HepG2 (cell line): ENCODE measurements around the gene GSK3A. TPM values are rescaled to one million over a fixed set of nuclear protein-coding genes. Genes with fewer than 3 reads are reported as not detected.

ENCODE experiments used
- ATF7-NPFF ChIP-seq: sonication (generic); formaldehyde crosslinking; IDR thresholded peaks from 2 replicates; pipeline ENCODE4 v1.8.1; 2023; ENCODE audit warnings: mild to moderate bottlenecking, low read depth, missing genetic modification reagents, moderate library complexity
- ELF4 ChIP-seq: sonication (generic); formaldehyde crosslinking; IDR thresholded peaks from 2 replicates; pipeline ENCODE4 v1.5.0; 2020; ENCODE audit warnings: missing genetic modification reagents, mild to moderate bottlenecking, moderate library complexity, borderline replicate concordance
- GLI4 ChIP-seq: sonication (generic); formaldehyde crosslinking; IDR thresholded peaks from 2 replicates; pipeline ENCODE4 v1.5.1; 2020; ENCODE audit warnings: missing genetic modification reagents, mild to moderate bottlenecking, moderate library complexity, borderline replicate concordance
- MIXL1 ChIP-seq: IDR thresholded peaks from 2 replicates; pipeline ENCODE4 v1.6.1; 2016
- MZF1 ChIP-seq: sonication (generic); formaldehyde crosslinking; IDR thresholded peaks from 2 replicates; pipeline ENCODE4 v1.8.1; 2023; ENCODE audit warnings: mild to moderate bottlenecking, missing genetic modification reagents, borderline replicate concordance
- NBN ChIP-seq: fragments of 450-650 bp; conservative IDR thresholded peaks from 2 replicates; pipeline ENCODE4 v1.6.1; 2017
- NCOA5 ChIP-seq: sonication (generic); formaldehyde crosslinking; IDR thresholded peaks from 2 replicates; pipeline ENCODE4 v1.4.0; 2020; ENCODE audit warnings: missing genetic modification reagents
- NPAS2 ChIP-seq: sonication (generic); formaldehyde crosslinking; IDR thresholded peaks from 2 replicates; pipeline ENCODE4 v1.8.0; 2022; ENCODE audit warnings: mild to moderate bottlenecking, missing genetic modification reagents, borderline replicate concordance
- NR2F1 ChIP-seq, 2 experiments: fragments of 450-650 bp in 1 of 2; formaldehyde crosslinking in 1 of 2; IDR thresholded peaks; 2 replicates each; pipeline versions ENCODE4 v1.5.0 to v1.6.1; 2016 to 2020; ENCODE audit warnings: mild to moderate bottlenecking in 1 of 2, missing compliant biosample characterization in 1 of 2, missing genetic modification reagents in 1 of 2, moderate library complexity in 1 of 2
- PCBP1 ChIP-seq: fragments of 200-400 bp; formaldehyde crosslinking; IDR thresholded peaks from 2 replicates; pipeline ENCODE4 v1.6.1; 2017; ENCODE audit warnings: mild to moderate bottlenecking, low read depth, low read length, borderline replicate concordance
- SATB2 ChIP-seq: sonication (generic); formaldehyde crosslinking; IDR thresholded peaks from 2 replicates; pipeline ENCODE4 v1.5.0; 2020; ENCODE audit warnings: missing genetic modification reagents
- SIN3B ChIP-seq: fragments of 150-350 bp; IDR thresholded peaks from 2 replicates; pipeline ENCODE4 v1.6.1; 2014; ENCODE audit warnings: low read length
- SMAD3 ChIP-seq: sonication (generic); formaldehyde crosslinking; IDR thresholded peaks from 2 replicates; pipeline ENCODE4 v1.4.0; 2020; ENCODE audit warnings: missing genetic modification reagents
- SPEN ChIP-seq: sonication (generic); formaldehyde crosslinking; IDR thresholded peaks from 2 replicates; pipeline ENCODE4 v1.5.1; 2020; ENCODE audit warnings: low read depth, mild to moderate bottlenecking, missing genetic modification reagents
- TAF1 ChIP-seq: sonication (generic); formaldehyde crosslinking; IDR thresholded peaks from 2 replicates; pipeline ENCODE4 v1.4.0; 2020; ENCODE audit warnings: missing genetic modification reagents
- ZEB1 ChIP-seq: IDR thresholded peaks from 2 replicates; pipeline ENCODE4 v1.6.1; 2012; ENCODE audit warnings: mild to moderate bottlenecking, low read depth, inconsistent platforms; ENCODE audit not compliant: insufficient replicate concordance
- ZNF282 ChIP-seq: fragments of 450-650 bp; IDR thresholded peaks from 2 replicates; pipeline ENCODE4 v1.6.1; 2018; ENCODE audit not compliant: partially characterized antibody
- ZNF296 ChIP-seq: sonication (generic); formaldehyde crosslinking; conservative IDR thresholded peaks from 2 replicates; pipeline ENCODE4 v1.5.0; 2020; ENCODE audit warnings: mild to moderate bottlenecking, missing genetic modification reagents
- ZNF441 ChIP-seq: sonication (generic); formaldehyde crosslinking; IDR thresholded peaks from 2 replicates; pipeline ENCODE4 v1.7.0; 2021; ENCODE audit warnings: missing genetic modification reagents, borderline replicate concordance
- ZNF678 ChIP-seq: sonication (generic); formaldehyde crosslinking; IDR thresholded peaks from 2 replicates; pipeline ENCODE4 v1.4.0; 2020; ENCODE audit warnings: mild to moderate bottlenecking, missing genetic modification reagents
- ZNF773 ChIP-seq: sonication (generic); formaldehyde crosslinking; IDR thresholded peaks from 2 replicates; pipeline ENCODE4 v1.4.0; 2020; ENCODE audit warnings: missing genetic modification reagents, borderline replicate concordance
- ZNF891 ChIP-seq: sonication (generic); formaldehyde crosslinking; IDR thresholded peaks from 2 replicates; pipeline ENCODE4 v1.5.0; 2020; ENCODE audit warnings: mild to moderate bottlenecking, missing genetic modification reagents
- ZZZ3 ChIP-seq: sonication (generic); formaldehyde crosslinking; IDR thresholded peaks from 2 replicates; pipeline ENCODE4 v1.4.0; 2020; ENCODE audit warnings: missing genetic modification reagents, mild to moderate bottlenecking, borderline replicate concordance
- polyA plus RNA-seq, 8 experiments: library from polyadenylated mRNA; depleted of rRNA in 3 of 8; stranded (reverse) in 7 of 8; unstranded in 1 of 8; fragments of >200 nt; fragmentation: Illumina TruSeq in 4 of 8; extraction: Trizol in 4 of 8; gene quantifications; 2 replicates each; pipeline versions ENCODE4 v1.2.1 to v1.2.3, GENCODE V29; 2011 to 2016; ENCODE audit warnings: low read depth in 4 of 8, missing spikeins in 1 of 8, mixed read lengths in 1 of 8; ENCODE audit not compliant: insufficient read depth in 1 of 8
- total RNA-seq, 5 experiments: library from RNA; depleted of rRNA; stranded (reverse); fragments of >200 nt; fragmentation: Illumina TruSeq; extraction: Trizol; gene quantifications; 2 replicates each; pipeline ENCODE4 v1.2.3, GENCODE V29; 2016; ENCODE audit warnings: low read depth in 1 of 5
- TF ChIP-seq, protein P1 (sequence below): sonication (generic); formaldehyde crosslinking; IDR thresholded peaks from 2 replicates; pipeline ENCODE4 v1.5.0; 2020; ENCODE audit warnings: mild to moderate bottlenecking, missing genetic modification reagents
- TF ChIP-seq, protein P2 (sequence below): IDR thresholded peaks from 2 replicates; pipeline ENCODE4 v1.6.1; 2016
- TF ChIP-seq, protein P3 (sequence below): sonication (generic); formaldehyde crosslinking; IDR thresholded peaks from 2 replicates; pipeline ENCODE4 v1.8.0; 2022; ENCODE audit warnings: missing genetic modification reagents, mild to moderate bottlenecking, borderline replicate concordance

GSK3A gene
- total and polyA plus RNA-seq, 2 of the 13 experiments (the other 11 are each of a cell fraction or from before 2014, with no cell fraction given), result 16.9 to 52.5 TPM

DNA sequence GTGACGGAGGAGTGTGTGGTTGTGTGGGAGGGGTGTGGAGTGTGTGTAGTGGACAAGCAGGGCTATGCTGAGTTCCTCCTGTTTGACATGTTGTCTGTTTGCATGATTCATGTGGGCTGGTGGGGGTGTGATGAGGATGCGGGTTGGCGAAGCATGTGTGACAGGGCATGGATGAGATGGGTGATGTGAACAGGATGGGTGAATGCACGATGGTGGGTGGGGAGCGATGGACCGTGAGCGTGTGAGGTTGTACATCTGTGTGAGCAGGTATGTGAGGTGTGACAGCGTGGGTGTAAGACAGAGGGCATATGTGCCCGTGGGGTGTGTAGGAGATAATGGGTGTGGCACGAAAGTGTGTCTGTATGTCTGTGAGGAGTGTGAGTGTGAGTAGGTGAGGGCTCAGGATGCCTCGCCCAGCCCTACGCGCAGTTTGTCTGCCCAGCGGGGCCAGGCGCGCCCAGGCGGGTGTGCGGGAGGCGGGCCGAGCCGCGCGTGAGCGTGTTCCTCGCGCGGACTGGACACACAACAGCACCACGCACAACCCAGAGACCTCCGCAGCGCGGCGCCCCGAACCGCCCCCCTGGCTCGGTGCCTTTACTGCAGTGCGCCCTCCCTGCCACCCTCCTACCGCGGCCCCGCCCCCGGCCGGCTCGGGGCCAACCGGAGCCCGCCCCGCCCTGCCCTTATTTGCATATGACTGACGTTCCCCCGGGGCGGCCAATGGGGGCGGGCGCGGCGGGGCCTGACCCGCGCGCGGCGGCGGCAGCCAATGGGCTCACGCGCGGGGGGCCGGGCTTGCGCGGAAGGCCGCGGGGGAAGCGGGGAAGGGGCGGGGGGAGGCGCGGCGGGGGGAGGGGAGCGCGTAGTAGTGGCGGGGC lies 41.0 kb upstream of the GSK3A start (continued):
- TF ChIP-seq PCBP1 (no peak), NR2F1 (CRISPR knock-in tag; IDR thresholded peaks at IDR 0.05) (no peak), NCOA5 (CRISPR knock-in tag) (no peak), ZNF891 (CRISPR knock-in tag) (no peak), NPAS2 (no peak), ZNF441 (CRISPR knock-in tag) (no peak), ZNF773 (CRISPR knock-in tag) (no peak), SPEN (CRISPR knock-in tag) (peak; percentile 40; the same call in 1 of the 2 replicates), NBN (no peak), MIXL1 (CRISPR knock-in tag) (no peak), ATF7-NPFF (CRISPR knock-in tag) (no peak), ELF4 (CRISPR knock-in tag) (no peak), ZNF282 (no peak), TAF1 (peak; percentile 61; the same call in 1 of the 2 replicates), GLI4 (no peak), SATB2 (no peak), ZNF678 (0 out of 2 replicates have a peak, but pooled peaks have one; percentile 53), ZEB1 (no peak), ZZZ3 (CRISPR knock-in tag) (peak; percentile 77; the same call in 1 of the 2 replicates), ZNF296 (CRISPR knock-in tag) (no peak), SMAD3 (CRISPR knock-in tag) (no peak), MZF1 (CRISPR knock-in tag) (no peak), SIN3B (no peak)
- TF ChIP-seq, protein P1, sequence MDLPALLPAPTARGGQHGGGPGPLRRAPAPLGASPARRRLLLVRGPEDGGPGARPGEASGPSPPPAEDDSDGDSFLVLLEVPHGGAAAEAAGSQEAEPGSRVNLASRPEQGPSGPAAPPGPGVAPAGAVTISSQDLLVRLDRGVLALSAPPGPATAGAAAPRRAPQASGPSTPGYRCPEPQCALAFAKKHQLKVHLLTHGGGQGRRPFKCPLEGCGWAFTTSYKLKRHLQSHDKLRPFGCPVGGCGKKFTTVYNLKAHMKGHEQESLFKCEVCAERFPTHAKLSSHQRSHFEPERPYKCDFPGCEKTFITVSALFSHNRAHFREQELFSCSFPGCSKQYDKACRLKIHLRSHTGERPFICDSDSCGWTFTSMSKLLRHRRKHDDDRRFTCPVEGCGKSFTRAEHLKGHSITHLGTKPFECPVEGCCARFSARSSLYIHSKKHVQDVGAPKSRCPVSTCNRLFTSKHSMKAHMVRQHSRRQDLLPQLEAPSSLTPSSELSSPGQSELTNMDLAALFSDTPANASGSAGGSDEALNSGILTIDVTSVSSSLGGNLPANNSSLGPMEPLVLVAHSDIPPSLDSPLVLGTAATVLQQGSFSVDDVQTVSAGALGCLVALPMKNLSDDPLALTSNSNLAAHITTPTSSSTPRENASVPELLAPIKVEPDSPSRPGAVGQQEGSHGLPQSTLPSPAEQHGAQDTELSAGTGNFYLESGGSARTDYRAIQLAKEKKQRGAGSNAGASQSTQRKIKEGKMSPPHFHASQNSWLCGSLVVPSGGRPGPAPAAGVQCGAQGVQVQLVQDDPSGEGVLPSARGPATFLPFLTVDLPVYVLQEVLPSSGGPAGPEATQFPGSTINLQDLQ (CRISPR knock-in tag), result no peak
- TF ChIP-seq, protein P2, sequence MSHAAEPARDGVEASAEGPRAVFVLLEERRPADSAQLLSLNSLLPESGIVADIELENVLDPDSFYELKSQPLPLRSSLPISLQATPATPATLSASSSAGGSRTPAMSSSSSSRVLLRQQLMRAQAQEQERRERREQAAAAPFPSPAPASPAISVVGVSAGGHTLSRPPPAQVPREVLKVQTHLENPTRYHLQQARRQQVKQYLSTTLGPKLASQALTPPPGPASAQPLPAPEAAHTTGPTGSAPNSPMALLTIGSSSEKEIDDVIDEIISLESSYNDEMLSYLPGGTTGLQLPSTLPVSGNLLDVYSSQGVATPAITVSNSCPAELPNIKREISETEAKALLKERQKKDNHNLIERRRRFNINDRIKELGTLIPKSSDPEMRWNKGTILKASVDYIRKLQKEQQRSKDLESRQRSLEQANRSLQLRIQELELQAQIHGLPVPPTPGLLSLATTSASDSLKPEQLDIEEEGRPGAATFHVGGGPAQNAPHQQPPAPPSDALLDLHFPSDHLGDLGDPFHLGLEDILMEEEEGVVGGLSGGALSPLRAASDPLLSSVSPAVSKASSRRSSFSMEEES (CRISPR knock-in tag), result no peak
- TF ChIP-seq, protein P3, sequence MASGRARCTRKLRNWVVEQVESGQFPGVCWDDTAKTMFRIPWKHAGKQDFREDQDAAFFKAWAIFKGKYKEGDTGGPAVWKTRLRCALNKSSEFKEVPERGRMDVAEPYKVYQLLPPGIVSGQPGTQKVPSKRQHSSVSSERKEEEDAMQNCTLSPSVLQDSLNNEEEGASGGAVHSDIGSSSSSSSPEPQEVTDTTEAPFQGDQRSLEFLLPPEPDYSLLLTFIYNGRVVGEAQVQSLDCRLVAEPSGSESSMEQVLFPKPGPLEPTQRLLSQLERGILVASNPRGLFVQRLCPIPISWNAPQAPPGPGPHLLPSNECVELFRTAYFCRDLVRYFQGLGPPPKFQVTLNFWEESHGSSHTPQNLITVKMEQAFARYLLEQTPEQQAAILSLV, result peak; percentile 69; the same call in 1 of the 2 replicates
